HG02885 (cell line): ENCODE measurements around the gene TINAG.
A peak's percentile ranks its signal among the peaks of the same experiment; 100 is the strongest.

Experiments
- ATAC-seq: cut with Tn5 transposase; IDR thresholded peaks from one replicate; pipeline ENCODE4 v1.9.1; 2021; ENCODE audit warnings: mild to moderate bottlenecking; ENCODE audit not compliant: unreplicated experiment, poor library complexity

TINAG gene

DNA sequence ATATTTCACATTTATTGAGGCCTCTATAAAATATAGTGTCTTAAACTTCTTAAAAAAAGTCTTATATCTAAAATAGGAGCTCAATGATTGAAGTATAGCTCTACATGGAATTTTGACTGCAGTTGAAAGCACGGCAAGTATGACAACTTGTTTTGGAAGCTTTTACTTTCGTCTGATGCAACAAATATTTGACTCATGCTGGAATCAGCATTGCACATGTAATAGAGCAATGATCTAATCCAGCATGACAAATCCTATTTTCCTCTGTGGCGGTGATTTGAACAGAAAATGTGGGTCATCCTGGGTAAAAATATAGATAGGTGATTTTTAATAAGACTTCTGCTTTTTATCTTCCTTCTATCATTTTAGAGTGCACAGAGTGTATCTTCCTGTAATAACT lies 111.6 kb downstream of the TINAG start:
- ATAC-seq = no peak

DNA sequence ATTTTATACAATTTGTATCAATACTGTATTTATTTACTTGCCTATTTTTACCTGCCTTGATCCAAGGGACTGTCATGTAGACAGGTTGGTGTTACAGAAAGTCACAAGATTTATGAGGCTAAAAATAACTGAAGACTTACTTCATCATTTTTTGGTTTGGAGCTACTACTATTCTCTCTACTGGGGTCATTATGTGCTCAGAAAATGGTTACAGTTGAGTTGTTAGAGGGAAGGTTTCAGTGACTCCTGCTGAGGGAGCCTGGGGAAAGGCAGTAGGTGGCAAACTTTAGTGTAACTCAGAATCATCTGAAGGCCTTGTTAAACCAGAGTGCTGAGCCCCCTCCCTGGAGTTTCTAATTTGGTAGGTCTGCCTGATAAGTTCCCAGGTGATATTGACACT lies 118.8 kb downstream of the TINAG start:
- ATAC-seq = no peak

DNA sequence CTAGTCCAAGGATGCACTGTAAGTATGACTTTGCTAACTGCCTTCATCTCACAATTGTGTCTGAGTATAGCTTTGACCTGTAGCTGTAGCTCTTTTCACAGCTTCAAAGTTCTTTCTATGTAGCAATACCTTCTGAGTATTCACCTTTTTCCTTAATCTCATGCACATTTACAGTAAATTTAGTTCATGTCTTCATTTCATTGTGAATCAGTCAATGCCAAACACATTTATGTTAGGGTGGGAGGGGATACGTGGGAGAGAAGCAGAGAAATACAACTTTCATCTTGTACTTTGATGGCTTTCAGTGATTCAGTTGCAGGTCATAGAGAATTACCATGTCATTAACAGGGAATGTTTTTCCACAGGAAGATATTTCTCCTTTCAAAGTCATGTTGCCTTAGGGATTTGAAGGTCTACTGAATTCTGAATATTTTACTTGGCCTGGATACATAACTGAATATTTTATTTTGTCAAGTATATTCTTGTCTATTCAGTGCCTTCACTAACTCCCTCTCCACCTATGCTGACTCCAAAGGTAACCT lies 119.2 kb downstream of the TINAG start:
- ATAC-seq = no peak

DNA sequence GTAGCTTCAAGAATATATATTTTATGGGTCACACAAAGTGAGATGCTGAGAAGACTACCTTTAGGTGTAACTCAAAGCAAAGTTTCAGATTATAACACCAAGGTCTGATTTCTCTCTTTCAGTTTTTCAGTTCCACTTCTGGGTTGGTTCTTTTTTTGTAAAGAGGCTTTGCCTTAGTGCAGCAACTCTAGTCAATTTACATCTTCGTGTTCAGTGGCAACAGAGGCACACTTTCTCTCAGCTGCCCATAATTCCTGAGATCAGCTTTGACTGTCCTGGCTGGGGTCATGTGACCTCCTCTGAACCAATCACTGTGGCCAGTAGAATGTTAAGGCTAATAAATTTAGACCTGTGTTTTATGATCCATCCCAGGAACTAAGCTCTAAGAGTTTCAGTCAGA lies 120.2 kb downstream of the TINAG start:
- peak; percentile 67 for ATAC-seq

GRCh38 chr6:54431466-54431865 lies 123.2 kb downstream of the TINAG start:
- no peak for ATAC-seq
